HG03558 (cell line): ENCODE results near the gene FANCC.

Experiments used
- ATAC-seq: cut with Tn5 transposase; IDR thresholded peaks from one replicate; pipeline ENCODE4 v1.9.1; 2021; ENCODE audit warnings: moderate number of reproducible peaks; ENCODE audit not compliant: unreplicated experiment; ENCODE audit errors: extremely low read depth

FANCC gene

GRCh38 chr9:95317119-95317892 lies at the start of gene FANCC:
Gene FANCC (minus strand): TSS chr9:95317709. CDS start chr9:95249291, 68,418 bp downstream.
- peak; percentile 34 for ATAC-seq

GRCh38 chr9:95366731-95367325 lies 49.3 kb upstream of the FANCC start:
- no peak for ATAC-seq

- no peak for ATAC-seq
These were observed 48.3 kb upstream of the FANCC start for GRCh38 chr9:95365766-95366165.

GRCh38 chr9:95363051-95363841 lies 45.7 kb upstream of the FANCC start:
- ATAC-seq = no peak

GRCh38 chr9:95360866-95361265 lies 43.4 kb upstream of the FANCC start:
- ATAC-seq = no peak

- ATAC-seq = no peak
These were observed 39.8 kb upstream of the FANCC start for GRCh38 chr9:95357316-95357715.

- no peak for ATAC-seq
These were observed 38.0 kb upstream of the FANCC start for GRCh38 chr9:95355500-95355899.

- no peak for ATAC-seq
These were observed 33.5 kb upstream of the FANCC start for GRCh38 chr9:95351051-95351450.

GRCh38 chr9:95350266-95350665 lies 32.8 kb upstream of the FANCC start:
- ATAC-seq = no peak

- no peak for ATAC-seq
These were observed 31.9 kb upstream of the FANCC start for GRCh38 chr9:95349091-95350038.

- ATAC-seq = no peak
These were observed 28.5 kb upstream of the FANCC start for GRCh38 chr9:95346021-95346420.

- ATAC-seq = no peak
These were observed 27.3 kb upstream of the FANCC start for GRCh38 chr9:95344735-95345325.

GRCh38 chr9:95343725-95344287 lies 26.3 kb upstream of the FANCC start:
- no peak for ATAC-seq

- ATAC-seq = no peak
These were observed 25.1 kb upstream of the FANCC start for GRCh38 chr9:95342571-95342970.

GRCh38 chr9:95341293-95341962 lies 23.9 kb upstream of the FANCC start:
- ATAC-seq = no peak

- no peak for ATAC-seq
These were observed 20.7 kb upstream of the FANCC start for GRCh38 chr9:95338243-95338642.

- no peak for ATAC-seq
These were observed 18.8 kb upstream of the FANCC start for GRCh38 chr9:95336281-95336680.

GRCh38 chr9:95333426-95333825 lies 15.9 kb upstream of the FANCC start:
- no peak for ATAC-seq

GRCh38 chr9:95332860-95333259 lies 15.4 kb upstream of the FANCC start:
- ATAC-seq = no peak
